Measurements from ENCODE around the gene MYO5B. TPM values are rescaled to one million over a fixed set of nuclear protein-coding genes. Genes with fewer than 3 reads are reported as not detected.
"Not testable (repeated sequence)": the region's sequence is repeated elsewhere in the genome, so short reads cannot be mapped to it uniquely, and the experiment has no call there.

The MYO5B gene
- total RNA-seq, 2 experiments from 2014 or later, result 0.78 TPM; not detected in 1

GRCh38 chr18:49788327-49788898 lies 406.5 kb downstream of the MYO5B start:
- Mint-ChIP-seq H3K36me3 (peaks cover 49% of the 10 kb centered on the region), H3K9me3 (no peaks in the 10 kb centered on the region), H3K4me3 (no peak overlapping the region), H3K27me3 (no peaks in the 10 kb centered on the region), H3K4me1 (peaks cover 37% of the 10 kb centered on the region), H3K27ac (no peak overlapping the region)
- DNase-seq, result no peak

- DNase-seq, result no peak
- Mint-ChIP-seq H3K27ac (no peak overlapping the region), H3K4me1 (peaks cover 37% of the 10 kb centered on the region), H3K4me3 (no peak overlapping the region), H3K27me3 (no peaks in the 10 kb centered on the region), H3K36me3 (peaks cover 51% of the 10 kb centered on the region), H3K9me3 (no peaks in the 10 kb centered on the region)
Observed at GRCh38 chr18:49786019-49786720, 408.8 kb downstream of the MYO5B start.

- no peaks in the 10 kb centered on the region for H3K27me3 Mint-ChIP-seq
- peaks cover 50% of the 10 kb centered on the region for H3K36me3 Mint-ChIP-seq
- DNase-seq, result no peak
- no peaks in the 10 kb centered on the region for H3K9me3 Mint-ChIP-seq
- no peak overlapping the region for H3K4me3 Mint-ChIP-seq
- H3K27ac Mint-ChIP-seq, result no peak overlapping the region
- peaks cover 30% of the 10 kb centered on the region for H3K4me1 Mint-ChIP-seq
Observed at GRCh38 chr18:49784427-49785185, 410.3 kb downstream of the MYO5B start.

GRCh38 chr18:49783631-49784030 lies 411.3 kb downstream of the MYO5B start:
- peaks cover 50% of the 10 kb centered on the region for H3K36me3 Mint-ChIP-seq
- H3K27me3 Mint-ChIP-seq, H3K9me3 Mint-ChIP-seq, DNase-seq, H3K27ac Mint-ChIP-seq, H3K4me3 Mint-ChIP-seq: not testable (repeated sequence)
- H3K4me1 Mint-ChIP-seq, result peaks cover 22% of the 10 kb centered on the region

- H3K27ac Mint-ChIP-seq, result no peak overlapping the region
- no peak overlapping the region for H3K4me3 Mint-ChIP-seq
- no peaks in the 10 kb centered on the region for H3K27me3 Mint-ChIP-seq
- H3K9me3 Mint-ChIP-seq, result peaks cover 23% of the 10 kb centered on the region
- no peak for DNase-seq
- peaks cover 49% of the 10 kb centered on the region for H3K36me3 Mint-ChIP-seq
- H3K4me1 Mint-ChIP-seq, result no peaks in the 10 kb centered on the region
Observed at GRCh38 chr18:49778826-49779465, 416.0 kb downstream of the MYO5B start.

Other genes starting within 250 kb of the MYO5B start
- under 1 TPM; 0.14 to 0.54 TPM for gene CFAP53, start 71.3 kb upstream of the MYO5B start, total RNA-seq
- 10 to 100 TPM; 65.6 to 69.9 TPM for gene MBD1, start 86.4 kb upstream of the MYO5B start, total RNA-seq
- gene CXXC1, start 92.5 kb upstream of the MYO5B start, total RNA-seq, result 10 to 100 TPM; 97.0 to 97.2 TPM
- 10 to 100 TPM; 37.5 to 38.8 TPM for gene SKA1, start 179.9 kb upstream of the MYO5B start, total RNA-seq

All from activated naive CD8-positive, alpha-beta T cell treated with anti-CD3 and anti-CD28 coated beads for 36 hours (primary cell).